GM21390 (cell line): Measurements from ENCODE around the gene DUSP21.
A peak's percentile ranks its signal among the peaks of the same experiment; 100 is the strongest.
"Not testable (repeated sequence)": the region's sequence is repeated elsewhere in the genome, so short reads cannot be mapped to it uniquely, and the experiment has no call there.

Source experiments
- ATAC-seq: cut with Tn5 transposase; IDR thresholded peaks from one replicate; pipeline ENCODE4 v1.9.1; 2021; ENCODE audit not compliant: unreplicated experiment

The DUSP21 gene

GRCh38 chrX:44843753-44844152 is at the start of gene DUSP21:
DUSP21 (plus strand) TSS chrX:44844021; CDS start chrX:44844133, 112 bp downstream.
- ATAC-seq = no peak

GRCh38 chrX:44795945-44796450 is 47.8 kb upstream of the DUSP21 start:
- no peak for ATAC-seq

- ATAC-seq = no peak
These were observed 41.2 kb upstream of the DUSP21 start for GRCh38 chrX:44802613-44803012.

GRCh38 chrX:44815681-44816080 is 28.1 kb upstream of the DUSP21 start:
- ATAC-seq = no peak

GRCh38 chrX:44816367-44816766 is 27.5 kb upstream of the DUSP21 start:
- ATAC-seq = no peak

GRCh38 chrX:44817029-44817428 is 26.8 kb upstream of the DUSP21 start:
- no peak for ATAC-seq

GRCh38 chrX:44822601-44823000 is 21.2 kb upstream of the DUSP21 start:
- ATAC-seq = no peak

- ATAC-seq = not testable (repeated sequence)
These were observed 20.6 kb upstream of the DUSP21 start for GRCh38 chrX:44823193-44823592.

- no peak for ATAC-seq
These were observed 15.7 kb upstream of the DUSP21 start for GRCh38 chrX:44828008-44828605.

- no peak for ATAC-seq
These were observed 14.0 kb upstream of the DUSP21 start for GRCh38 chrX:44829832-44830231.

GRCh38 chrX:44842550-44843317 is 1.1 kb upstream of the DUSP21 start:
- ATAC-seq = no peak

- no peak for ATAC-seq
These were observed 511 bp upstream of the DUSP21 start for GRCh38 chrX:44843318-44843702.

GRCh38 chrX:44844204-44844603 is 383 bp downstream of the DUSP21 start:
- no peak for ATAC-seq

GRCh38 chrX:44850891-44851290 is 7.1 kb downstream of the DUSP21 start:
- ATAC-seq = not testable (repeated sequence)

GRCh38 chrX:44871114-44871645 is 27.4 kb downstream of the DUSP21 start:
- ATAC-seq = no peak

GRCh38 chrX:44871931-44872820 is 28.4 kb downstream of the DUSP21 start:
- peak; percentile 27 for ATAC-seq

GRCh38 chrX:44872821-44873414 is 29.1 kb downstream of the DUSP21 start, which contains the start of gene KDM6A:
KDM6A (plus strand) TSS chrX:44873188; CDS start chrX:44873552, 364 bp downstream.
- peak; percentile 84 for ATAC-seq

- no peak for ATAC-seq
These were observed 29.8 kb downstream of the DUSP21 start for GRCh38 chrX:44873415-44874276.

- no peak for ATAC-seq
These were observed 30.8 kb downstream of the DUSP21 start for GRCh38 chrX:44874420-44875184.
